HG02973 (cell line): Measurements from ENCODE around the gene PRRT1.
"Not testable (repeated sequence)": the region's sequence is repeated elsewhere in the genome, so short reads cannot be mapped to it uniquely, and the experiment has no call there.

Experiments
- ATAC-seq: cut with Tn5 transposase; IDR thresholded peaks from one replicate; pipeline ENCODE4 v1.9.1; 2021; ENCODE audit warnings: moderate library complexity; ENCODE audit not compliant: unreplicated experiment

The PRRT1 gene

DNA sequence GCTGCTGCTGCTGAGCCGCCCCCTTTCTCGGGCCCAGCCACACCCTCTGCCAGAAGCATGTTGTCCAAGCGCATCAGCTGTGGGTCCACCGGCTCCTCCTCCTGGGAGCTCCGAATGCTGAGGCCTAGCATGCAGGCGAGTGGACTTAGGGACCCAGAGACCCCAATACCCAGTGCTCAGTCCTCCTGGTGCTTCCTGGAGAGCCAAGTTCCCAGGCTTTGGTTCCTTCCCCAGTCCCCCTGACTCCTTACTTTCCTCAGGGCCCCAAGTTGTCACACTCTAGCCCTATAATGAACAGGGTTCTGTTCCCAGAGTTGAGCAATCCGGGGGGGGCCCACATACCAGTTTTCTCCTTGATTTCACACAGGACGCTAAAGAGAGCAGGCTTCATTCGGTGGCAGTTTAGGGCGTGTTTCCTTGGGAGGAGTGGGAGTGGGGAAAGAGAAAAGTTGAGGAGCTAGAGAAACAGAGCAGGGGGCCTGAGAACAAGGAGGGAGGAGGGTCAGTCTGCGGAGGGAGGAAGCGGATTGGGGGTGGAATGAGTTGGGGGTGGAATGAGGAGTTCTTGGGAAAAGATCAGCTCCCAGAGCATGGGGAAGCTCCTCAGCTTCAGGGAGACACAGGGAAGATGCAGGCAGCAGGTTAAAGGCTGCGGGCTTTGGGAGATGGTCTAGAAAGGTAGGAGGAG lies 36.8 kb upstream of the PRRT1 start:
- ATAC-seq, result no peak

DNA sequence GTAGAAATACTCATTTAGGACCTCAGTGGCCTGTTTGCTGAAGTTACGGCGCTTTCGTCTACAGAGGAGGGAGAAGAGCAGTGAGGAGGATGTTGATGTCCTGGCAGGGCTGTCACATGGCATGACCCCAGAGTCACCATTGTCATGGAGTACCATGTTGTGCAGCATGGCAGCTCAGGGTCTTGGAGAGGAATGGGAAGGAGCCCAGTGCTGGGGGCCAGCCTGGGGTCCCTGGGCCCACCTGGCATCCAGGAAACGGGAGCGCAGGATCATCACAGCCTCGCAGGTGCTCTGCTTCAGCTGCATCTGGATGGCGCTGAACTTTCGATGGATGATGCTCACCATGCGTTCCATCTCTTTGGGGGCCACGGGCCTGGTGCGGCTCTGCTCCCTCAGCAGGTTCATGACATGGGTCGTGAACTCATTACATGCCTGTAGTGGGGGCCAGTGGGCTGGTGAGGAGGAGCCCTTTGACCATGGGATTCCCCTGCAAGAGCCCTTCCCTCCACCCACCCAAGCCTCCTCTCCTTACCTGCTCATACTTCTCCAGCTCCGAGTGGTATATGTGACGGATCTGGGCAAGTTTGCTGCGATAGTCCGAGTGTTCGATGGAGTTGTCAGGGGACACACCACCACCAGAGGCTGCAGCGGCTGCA lies 36.1 kb upstream of the PRRT1 start:
- not testable (repeated sequence) for ATAC-seq

DNA sequence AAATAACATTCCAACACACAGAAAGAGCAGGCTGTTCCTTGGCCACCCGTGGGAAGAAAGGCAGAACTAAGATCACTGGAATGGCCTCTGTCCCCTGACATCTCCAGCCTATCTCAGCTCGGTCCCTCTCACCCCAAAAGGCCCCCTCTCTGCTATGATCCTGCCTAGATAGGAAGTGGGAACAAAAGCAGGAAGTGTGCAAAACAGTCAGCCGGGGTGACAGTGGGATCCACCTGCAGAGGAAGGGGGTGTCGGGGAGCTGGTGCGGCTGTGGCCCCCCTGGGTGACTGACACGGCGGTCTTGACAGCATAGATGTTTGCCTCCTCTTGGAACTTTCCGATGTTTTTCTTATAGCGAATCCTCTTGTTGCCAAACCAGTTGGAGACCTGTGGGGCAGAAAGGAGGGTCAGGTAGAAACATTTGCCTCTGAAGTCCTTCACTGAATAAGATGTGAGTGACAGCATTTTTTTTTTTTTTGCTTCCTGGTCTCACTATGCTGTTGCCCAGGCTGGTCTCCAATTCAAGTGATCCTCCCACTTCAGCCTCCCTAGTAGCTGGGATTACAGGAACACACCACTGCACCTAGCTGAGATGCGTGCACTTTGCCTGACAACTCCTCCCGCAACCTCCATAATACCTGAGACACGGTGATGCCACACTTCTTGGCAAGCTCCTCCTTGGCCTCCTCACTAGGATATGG lies 35.4 kb upstream of the PRRT1 start:
- no peak for ATAC-seq

DNA sequence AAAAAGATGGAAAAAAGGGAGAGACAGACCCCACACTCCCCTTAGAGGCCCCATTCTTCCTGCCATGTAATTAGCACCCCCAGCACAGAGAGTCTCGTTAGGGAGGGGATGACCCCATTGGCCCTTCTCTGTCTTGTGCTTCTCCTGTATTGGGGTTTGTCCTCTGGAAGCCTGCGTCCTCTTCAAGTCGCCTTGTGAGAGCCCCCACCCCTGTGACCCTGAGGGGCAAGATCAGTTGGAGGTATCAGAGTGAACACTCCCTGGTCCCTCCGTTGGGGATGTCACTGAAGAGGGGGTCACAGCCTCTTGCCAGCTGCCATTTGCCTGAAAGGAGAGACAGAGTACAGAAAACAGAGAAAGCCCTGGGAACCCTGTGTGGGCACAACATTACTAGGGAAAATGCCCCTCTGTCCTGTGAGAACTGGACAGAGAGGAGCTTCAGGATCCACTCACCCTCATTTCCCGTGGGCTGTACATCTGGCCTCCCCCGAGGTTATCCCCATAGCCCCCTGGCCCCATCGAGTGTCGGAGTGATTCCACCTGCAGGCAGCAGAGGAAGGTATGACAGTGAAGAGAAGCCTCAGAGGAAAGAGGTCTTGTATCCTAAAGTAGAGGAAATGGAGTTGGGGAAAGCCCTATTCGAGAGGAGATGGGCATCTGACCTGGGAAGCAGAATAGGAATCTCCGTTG lies 34.6 kb upstream of the PRRT1 start:
- not testable (repeated sequence) for ATAC-seq

DNA sequence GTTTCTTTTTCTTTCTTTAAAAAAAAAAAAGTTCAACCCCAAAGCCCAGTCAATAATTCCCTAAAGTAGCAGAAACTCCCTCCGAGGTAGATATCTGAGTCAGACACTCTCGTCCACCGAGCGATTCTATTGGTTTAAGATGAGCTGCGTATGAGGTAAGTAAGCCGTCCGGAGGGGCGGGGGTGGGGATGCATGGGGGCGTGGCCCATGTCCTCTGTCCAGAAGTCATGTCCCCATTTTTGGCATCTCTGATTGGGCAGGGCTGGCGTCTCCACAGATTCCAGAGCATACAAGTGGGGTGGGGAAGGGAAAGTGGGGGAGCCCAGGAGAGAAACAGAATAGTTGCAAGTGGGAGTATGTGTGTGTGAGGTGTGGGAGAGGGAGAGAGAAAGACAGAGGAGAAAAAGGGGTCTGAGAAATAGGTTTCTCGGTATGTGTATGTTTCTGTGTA lies 34.0 kb upstream of the PRRT1 start:
- ATAC-seq, result not testable (repeated sequence)

DNA sequence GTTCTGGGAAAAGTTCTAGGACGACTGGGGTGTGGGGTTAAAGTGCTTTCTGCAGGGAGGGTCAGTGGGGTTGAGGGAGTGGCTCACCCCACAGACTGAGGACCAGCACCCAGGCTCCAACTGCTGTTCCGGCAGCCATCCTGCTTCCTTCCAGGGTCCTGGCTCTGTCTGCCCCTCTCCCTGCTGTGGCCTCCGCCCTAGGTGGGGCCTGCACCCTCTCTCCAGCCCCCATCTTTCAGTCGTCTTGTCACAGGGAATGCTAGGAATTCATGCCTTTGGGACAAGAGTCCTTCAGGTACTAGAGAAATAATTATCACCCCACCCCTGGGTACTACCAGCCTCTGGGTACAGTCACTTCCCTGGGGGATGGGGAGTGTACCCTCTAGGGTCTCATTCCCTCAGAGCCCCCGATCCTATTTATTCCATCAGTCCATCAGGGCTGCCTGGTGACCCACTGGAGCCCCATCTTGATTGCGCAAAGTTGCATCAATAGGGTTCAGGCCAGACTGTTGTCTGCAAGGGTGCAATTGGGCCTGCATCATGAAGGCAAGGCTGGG lies 32.4 kb upstream of the PRRT1 start, which contains the start of gene AGER:
Gene AGER (minus strand): TSS at position 170 of the 557 bp plus-strand sequence. CDS start 31 bp downstream, at position 139.
- no peak for ATAC-seq

DNA sequence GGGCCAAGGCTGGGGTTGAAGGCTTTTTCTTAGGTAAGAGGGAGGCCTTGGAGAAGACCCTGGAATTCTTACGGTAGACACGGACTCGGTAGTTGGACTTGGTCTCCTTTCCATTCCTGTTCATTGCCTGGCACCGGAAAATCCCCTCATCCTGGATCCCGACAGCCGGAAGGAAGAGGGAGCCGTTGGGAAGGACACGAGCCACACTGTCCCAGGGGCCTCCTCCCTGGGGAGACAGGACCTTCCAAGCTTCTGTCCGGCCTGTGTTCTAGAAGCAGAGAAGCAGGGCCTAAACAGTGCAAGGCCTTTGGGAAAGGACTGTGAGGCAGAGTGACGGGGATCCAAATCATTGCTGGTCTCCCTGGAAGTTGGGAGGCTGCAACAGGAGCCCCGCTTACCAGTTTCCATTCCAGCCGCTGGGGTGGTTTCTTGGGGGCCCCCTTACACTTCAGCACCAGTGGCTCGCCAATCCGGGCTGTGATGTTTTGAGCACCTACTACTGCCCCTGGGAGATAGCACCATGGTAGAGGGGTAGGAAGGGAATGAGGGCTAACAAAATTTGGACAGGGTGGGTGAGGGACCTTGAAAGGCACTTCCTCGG lies 31.8 kb upstream of the PRRT1 start:
- no peak for ATAC-seq

DNA sequence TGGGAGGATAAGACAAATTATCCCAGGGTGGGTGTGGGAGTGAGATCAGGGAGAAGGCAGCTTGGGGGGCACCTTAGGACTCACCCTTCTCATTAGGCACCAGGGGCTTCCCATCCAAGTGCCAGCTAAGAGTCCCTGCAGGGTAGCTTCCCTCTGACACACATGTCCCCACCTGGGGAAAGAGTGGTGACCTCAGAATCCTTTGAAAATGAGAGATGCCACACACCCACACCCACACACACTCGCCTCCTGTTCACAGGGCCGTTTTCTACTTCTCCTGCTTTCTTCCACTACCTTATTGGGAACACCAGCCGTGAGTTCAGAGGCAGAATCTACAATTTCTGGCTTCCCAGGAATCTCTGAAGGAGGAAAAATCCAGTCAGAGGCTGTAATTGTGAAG lies 31.3 kb upstream of the PRRT1 start:
- ATAC-seq, result no peak

DNA sequence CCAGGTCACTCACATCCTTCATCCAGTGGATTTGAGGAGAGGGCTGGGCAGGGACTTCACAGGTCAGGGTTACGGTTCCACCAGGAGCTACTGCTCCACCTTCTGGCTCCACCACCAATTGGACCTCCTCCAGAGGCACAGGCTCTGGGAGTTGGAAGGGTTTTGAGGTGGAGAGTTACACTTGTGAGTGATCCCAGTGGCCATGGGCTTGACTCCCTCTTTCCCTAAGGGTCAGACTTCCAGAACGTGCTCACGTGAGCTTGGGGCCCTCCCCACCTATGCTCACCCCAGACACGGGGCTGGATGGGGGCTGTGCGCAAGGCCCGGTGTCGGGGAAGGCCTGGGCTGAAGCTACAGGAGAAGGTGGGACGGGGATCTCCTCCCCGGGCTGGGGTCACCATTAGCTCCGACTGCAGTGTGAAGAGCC lies 30.8 kb upstream of the PRRT1 start:
- ATAC-seq, result no peak

DNA sequence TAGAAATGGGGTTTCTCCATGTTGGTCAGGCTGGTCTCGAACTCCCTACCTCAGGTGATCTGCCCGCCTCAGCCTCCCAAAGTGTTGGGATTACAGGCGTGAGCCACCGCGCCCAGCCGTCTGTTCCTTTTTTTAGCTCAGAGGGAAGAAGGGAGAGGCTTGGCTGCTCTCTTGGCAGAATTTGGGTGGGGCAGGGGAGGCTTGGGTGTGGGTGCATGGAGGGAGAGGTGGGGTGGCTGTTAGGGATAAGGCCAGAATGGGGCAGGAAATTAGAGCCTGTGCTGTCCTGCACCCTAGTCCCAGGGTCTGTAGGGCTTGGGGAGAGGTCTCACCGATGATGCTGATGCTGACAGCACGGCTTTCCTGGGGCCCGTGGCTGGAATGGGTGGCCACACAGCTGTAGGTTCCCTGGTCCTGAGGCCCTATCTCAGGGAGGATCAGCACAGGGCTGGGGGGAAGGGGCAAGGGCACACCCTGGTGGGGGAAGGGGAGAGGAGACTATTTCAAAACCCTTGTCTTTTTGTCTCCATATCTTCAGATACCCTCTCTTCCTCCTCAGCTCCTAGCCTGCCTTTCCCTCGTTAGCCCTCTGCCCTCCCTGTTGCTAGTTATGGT lies 30.3 kb upstream of the PRRT1 start:
- no peak for ATAC-seq

DNA sequence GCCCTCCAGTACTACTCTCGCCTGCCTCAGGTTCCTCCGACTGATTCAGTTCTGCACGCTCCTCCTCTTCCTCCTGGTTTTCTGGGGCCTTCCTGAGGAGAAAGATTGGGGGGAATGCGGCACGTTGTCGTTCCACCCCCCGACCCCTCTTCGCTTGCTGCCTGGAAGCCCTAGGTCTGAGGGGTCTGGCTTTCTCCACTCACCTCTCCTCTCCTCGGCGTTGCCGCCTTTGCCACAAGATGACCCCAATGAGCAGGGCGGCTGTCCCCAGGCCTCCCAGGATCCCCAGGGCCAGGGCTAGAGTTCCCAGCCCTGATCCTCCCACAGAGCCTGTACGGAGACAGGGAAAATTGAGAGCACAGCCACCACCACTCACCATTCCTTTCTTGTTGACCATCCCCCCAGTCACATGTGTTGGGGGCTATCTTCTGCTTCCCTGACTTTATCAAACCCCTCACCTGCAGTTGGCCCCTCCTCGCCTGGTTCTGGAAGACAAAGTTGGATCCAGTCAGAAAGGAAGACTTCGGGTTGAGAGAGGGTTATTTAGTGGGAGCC lies 29.5 kb upstream of the PRRT1 start:
- ATAC-seq, result no peak

DNA sequence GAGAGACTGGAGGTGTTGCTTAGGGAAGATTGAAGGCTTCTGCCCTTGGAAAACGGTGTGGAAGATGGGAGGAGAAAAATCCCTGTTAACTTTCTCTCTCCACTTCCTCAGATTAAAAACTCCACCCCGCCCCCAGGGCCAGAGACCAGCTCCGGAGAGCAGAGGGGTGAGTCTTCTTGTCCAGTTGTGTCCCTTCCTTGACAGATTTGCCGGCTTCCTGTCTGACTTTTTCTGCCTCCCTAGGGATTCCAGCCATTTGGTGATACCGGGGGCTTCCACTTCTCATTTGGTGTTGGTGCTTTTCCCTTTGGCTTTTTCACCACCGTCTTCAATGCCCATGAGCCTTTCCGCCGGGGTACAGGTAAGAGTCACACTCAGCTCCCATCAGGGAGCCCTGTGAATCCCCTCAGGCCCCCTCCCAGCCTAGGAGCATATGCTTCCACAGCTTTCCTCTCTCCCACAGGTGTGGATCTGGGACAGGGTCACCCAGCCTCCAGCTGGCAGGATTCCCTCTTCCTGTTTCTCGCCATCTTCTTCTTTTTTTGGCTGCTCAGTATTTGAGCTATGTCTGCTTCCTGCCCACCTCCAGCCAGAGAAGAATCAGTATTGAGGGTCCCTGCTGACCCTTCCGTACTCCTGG lies 28.1 kb upstream of the PRRT1 start:
- ATAC-seq, result no peak

DNA sequence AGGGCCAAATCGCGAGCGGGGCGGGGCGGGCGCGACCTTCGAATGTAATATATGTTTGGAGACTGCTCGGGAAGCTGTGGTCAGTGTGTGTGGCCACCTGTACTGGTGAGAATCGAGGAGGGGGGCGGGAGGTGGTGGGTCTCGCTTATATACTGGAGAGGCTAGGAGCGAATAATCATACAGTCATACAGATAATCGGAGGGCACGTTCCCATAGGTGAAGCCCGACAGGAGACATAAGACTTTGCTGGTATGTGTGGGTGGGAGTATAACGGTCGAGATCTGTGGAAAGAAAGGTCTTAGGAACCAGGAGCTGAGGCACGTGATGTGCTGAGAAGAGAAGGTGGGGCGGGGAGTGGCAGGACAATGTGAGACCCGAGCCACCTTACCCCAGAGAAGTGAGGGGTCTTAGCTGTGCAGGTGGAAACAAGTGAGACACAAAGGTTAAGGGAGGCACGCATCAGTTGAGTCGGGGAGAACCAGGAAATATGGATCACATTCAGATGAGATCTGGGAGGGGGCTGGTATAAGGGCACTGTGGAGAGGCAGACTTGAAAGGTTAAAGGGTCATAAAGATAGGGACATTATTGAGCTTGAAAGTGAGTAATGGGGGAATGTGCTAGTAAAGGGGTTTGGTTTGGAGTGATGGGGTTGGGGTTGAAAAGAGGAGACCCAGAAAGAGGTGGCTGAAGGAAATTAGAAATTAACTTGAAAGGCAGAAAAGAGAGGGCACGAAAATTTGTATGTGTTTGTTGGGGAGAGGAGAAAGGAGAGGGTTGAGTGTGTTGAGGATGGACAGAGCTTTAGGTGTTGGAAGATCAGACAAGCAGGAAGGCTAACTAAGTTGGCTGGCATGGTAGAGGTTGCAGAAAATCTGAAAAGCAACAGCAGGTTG lies 27.1 kb upstream of the PRRT1 start:
- ATAC-seq, result no peak

DNA sequence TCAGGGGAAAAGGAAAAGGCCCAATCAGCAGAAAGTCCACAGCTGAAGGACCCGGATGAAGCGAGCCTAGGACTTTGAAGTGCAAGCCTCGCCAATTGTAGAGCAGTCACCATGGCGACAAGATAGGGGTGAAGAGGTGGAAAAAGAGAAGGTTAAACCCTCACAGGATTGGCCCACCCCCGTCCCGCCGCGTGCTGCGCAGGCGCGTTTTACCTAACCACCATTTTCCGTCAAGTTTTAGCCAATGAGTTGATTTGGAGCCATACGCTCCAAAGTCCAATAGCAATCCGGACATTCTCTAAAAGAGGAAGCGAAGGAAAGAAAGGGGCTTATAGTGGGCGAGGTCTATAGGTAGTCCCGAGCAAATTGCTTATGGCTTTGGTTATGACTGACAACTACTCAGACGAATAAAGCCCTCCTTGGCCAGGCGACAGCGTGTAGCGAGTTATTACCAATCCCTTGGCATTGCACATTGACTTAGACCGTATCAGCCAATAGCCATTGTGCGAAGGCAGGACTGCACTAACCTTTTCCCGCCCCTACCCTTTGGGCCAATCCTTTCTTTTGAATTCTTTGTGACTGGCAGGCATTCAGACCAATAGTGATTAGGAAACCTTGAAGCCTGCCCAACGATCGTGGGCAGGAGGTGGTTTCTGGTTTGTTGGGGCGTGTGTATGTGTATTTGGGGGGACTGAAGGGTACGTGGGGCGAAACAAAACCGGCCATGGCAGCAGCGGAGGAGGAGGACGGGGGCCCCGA lies 26.2 kb upstream of the PRRT1 start, which contains the start of gene RNF5:
Gene RNF5 (plus strand): TSS at position 618 of the 759 bp plus-strand sequence. CDS start 107 bp downstream, at position 725.
- peak; percentile 73 for ATAC-seq

DNA sequence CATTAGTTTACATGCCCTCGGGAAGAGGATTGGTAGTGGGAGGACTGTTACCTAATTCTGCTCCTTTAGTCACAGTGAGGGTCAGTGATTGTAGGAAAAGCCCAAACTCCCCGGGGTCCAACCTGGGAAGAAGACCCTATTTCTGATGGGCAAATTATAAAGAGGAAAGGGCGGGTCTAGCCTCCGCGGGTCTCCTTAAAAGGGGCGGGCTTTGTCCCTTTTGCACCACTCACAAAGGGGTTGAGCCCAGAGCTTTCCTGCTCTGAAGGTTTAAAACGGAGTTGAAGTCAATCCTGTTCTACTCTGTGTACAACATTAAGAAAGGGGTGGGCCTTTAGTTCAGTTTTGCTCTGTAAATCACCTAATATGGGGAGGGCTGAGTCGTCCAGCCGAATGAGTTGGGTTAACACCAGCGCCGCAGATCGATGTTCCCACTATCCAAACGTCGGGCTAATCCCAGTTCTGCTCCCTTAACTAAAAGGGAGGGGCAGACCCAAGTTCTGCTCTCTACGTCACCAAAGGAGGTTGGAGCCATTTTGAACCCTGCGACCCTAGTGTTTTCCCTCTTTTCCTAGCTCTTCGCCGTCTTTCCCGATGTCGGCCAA lies 25.5 kb upstream of the PRRT1 start:
- ATAC-seq, result peak; percentile 3

DNA sequence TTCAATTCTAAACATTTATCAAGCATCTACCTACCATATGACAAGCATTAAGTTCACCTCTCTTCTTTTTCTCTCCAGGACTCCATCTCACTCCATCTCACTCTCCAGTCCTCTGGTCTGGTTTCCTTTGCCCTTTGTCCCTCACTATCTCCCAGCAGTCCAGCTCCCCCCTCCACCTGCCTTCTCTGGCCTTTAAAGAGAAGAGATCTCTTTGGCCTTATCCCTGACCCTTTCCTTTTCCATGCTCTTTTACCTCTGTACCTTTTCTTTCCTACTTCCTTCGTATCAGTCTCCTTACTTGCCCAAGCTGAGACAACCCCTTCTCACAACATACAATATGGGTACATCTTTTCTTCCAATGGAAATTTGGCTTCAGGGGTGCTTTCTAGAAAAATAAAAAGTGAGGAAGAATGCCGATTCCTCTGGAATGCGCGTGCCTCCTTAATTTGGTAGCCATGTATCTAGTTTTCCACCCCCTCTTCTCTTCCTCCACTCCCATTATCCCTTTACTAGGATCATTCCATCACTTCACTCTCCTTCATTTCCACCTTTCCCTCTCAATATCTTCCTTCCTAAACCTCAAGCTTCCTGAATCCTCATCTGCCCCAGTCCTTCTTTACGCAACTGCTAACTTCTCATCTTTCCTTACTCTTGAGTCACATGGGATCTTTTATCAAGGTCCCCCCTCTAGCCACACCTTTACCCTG lies 24.9 kb upstream of the PRRT1 start:
- ATAC-seq, result no peak
